Right atrium auricular region (tissue), 2 donors: ENCODE data around the gene PRSS37. TPM values are rescaled to one million over a fixed set of nuclear protein-coding genes. Genes with fewer than 3 reads are reported as not detected.

Source experiments
- DNase-seq: peaks from one replicate; pipeline ENCODE4 v3.0.0-alpha.2; 2019; ENCODE audit warnings: low spot score
- H3K27ac ChIP-seq, 2 donors: fragments of 200-600 bp; sonication (generic); 1 replicate in 1 of 2; 2 replicates in 1 of 2; pipeline ENCODE4 v1.5.1; 2016 to 2019
- H3K27me3 ChIP-seq, 2 donors: fragments of 200-600 bp; sonication (generic); one replicate each; pipeline versions ENCODE4 v1.5.1 to v1.6.0; 2017 to 2019
- H3K36me3 ChIP-seq: fragments of 200-600 bp; sonication (generic); one replicate; pipeline ENCODE4 v1.5.1; 2016
- H3K4me1 ChIP-seq, 2 donors: fragments of 200-600 bp; sonication (generic); one replicate each; pipeline versions ENCODE4 v1.5.1 to v1.6.0; 2017 to 2019
- H3K4me3 ChIP-seq, 2 donors: fragments of 200-600 bp; sonication (generic); 1 replicate in 1 of 2; 2 replicates in 1 of 2; pipeline ENCODE4 v1.5.1; 2017 to 2019; ENCODE audit warnings: mild to moderate bottlenecking in 1 of 2, moderate library complexity in 1 of 2
- H3K9me3 ChIP-seq, 2 donors: fragments of 200-600 bp; sonication (generic); one replicate each; pipeline ENCODE4 v1.5.1; 2019
- CTCF ChIP-seq, 2 donors: fragments of 200-600 bp; sonication (generic); IDR thresholded peaks; one replicate each; pipeline ENCODE4 v1.5.1; 2019; ENCODE audit warnings: antibody characterized with exemption in 2 of 2
- total RNA-seq, 2 donors: library from RNA; depleted of rRNA; stranded (reverse); fragments of >200 nt; gene quantifications; one replicate each; pipeline ENCODE4 v1.1.0, GENCODE V29; 2016

Gene PRSS37, protein sequence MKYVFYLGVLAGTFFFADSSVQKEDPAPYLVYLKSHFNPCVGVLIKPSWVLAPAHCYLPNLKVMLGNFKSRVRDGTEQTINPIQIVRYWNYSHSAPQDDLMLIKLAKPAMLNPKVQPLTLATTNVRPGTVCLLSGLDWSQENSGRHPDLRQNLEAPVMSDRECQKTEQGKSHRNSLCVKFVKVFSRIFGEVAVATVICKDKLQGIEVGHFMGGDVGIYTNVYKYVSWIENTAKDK
- not detected for total RNA-seq

DNA sequence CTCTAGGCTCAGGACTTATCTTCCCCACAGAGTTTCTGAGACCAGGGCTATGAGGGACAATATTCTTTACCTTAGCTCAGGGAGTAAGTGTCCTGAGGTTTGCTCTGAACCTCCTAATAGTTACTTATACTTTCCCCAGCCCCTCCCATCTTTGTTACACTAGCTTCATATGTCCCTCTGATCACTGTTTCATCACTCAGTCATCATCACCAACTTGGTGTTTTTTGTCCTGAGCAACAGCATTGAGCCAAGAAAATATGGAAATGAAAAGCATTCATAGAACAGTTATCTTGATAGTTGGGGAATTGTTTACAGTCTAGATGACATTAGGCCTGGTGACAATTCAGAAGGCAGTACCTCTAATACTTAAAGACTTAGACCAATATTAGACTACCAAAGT lies at the start of gene PRSS37:
Gene PRSS37, minus strand, starts transcription at position 101 of the 400 bp plus-strand sequence. CDS start 436 bp downstream, outside the sequence.
- Histone ChIP-seq H3K4me3 (no peak within 1 kb of the TSS), H3K27ac (no peak within 1 kb of the TSS), H3K9me3 (no peaks in the 10 kb centered on the region), H3K36me3 (no peaks in the 10 kb centered on the region), H3K4me1 (no peaks in the 10 kb centered on the region), H3K27me3 (no peaks in the 10 kb centered on the region)
- no peak for TF ChIP-seq CTCF (IDR thresholded peaks at IDR 0.05)
- DNase-seq = no peak

- no peaks in the 10 kb centered on the region for H3K4me1 ChIP-seq
- no peak overlapping the region for H3K4me3 ChIP-seq
- no peaks in the 10 kb centered on the region for H3K9me3 ChIP-seq
- no peak overlapping the region for H3K27ac ChIP-seq
- no peak for DNase-seq
- no peaks in the 10 kb centered on the region for H3K27me3 ChIP-seq
- no peak for TF ChIP-seq CTCF (IDR thresholded peaks at IDR 0.05)
- H3K36me3 ChIP-seq = no peaks in the 10 kb centered on the region
Observed at GRCh38 chr7:141889321-141889720, 48.0 kb upstream of the PRSS37 start.

- H3K36me3 ChIP-seq = no peaks in the 10 kb centered on the region
- H3K4me1 ChIP-seq = no peaks in the 10 kb centered on the region
- no peaks in the 10 kb centered on the region for H3K9me3 ChIP-seq
- DNase-seq = no peak
- no peak overlapping the region for H3K27ac ChIP-seq
- H3K27me3 ChIP-seq = no peaks in the 10 kb centered on the region
- no peak overlapping the region for H3K4me3 ChIP-seq
- TF ChIP-seq CTCF (IDR thresholded peaks at IDR 0.05) = no peak
Observed at GRCh38 chr7:141884539-141885225, 43.4 kb upstream of the PRSS37 start.

GRCh38 chr7:141880960-141881359 lies 39.7 kb upstream of the PRSS37 start:
- H3K27me3 ChIP-seq = no peaks in the 10 kb centered on the region
- no peak overlapping the region for H3K4me3 ChIP-seq
- no peaks in the 10 kb centered on the region for H3K9me3 ChIP-seq
- no peak for DNase-seq
- no peak for TF ChIP-seq CTCF (IDR thresholded peaks at IDR 0.05)
- no peaks in the 10 kb centered on the region for H3K36me3 ChIP-seq
- H3K4me1 ChIP-seq = no peaks in the 10 kb centered on the region
- no peak overlapping the region for H3K27ac ChIP-seq

DNA sequence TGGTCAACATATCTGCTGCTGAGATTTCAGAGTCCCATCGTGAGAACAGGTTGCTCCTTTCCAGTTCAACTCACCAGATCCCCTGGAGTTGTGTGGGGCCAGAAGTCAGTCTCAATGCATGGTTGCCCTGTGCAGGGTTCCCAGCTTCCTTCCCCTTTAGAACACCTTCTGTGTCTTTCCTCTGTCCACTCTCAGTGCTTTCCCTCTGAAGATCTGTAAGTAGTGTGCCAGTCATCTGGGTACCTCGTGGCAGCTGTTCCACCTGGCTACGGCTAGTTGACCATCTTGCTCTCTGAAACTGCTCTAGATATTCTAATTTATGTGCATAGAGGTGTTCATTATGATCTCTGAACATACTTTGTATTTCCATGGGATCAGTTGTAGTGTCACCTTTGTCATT lies 36.1 kb upstream of the PRSS37 start:
- Histone ChIP-seq H3K27ac (no peak overlapping the region), H3K36me3 (no peaks in the 10 kb centered on the region), H3K9me3 (no peaks in the 10 kb centered on the region), H3K27me3 (no peaks in the 10 kb centered on the region), H3K4me3 (no peak overlapping the region), H3K4me1 (no peaks in the 10 kb centered on the region)
- TF ChIP-seq CTCF (IDR thresholded peaks at IDR 0.05) = no peak
- DNase-seq = no peak
